K562 treated with DMSO at 1 percent for 4 hours (cell line): Measurements from ENCODE around the gene IGFBP7. TPM values are rescaled to one million over a fixed set of nuclear protein-coding genes. Genes with fewer than 3 reads are reported as not detected.

Source experiments
- total RNA-seq: library from RNA; unstranded; fragments of 300-600 nt; gene quantifications from 2 replicates; pipeline ENCODE4 v1.2.3, GENCODE V29; 2022; ENCODE audit not compliant: insufficient read depth

IGFBP7 gene, protein sequence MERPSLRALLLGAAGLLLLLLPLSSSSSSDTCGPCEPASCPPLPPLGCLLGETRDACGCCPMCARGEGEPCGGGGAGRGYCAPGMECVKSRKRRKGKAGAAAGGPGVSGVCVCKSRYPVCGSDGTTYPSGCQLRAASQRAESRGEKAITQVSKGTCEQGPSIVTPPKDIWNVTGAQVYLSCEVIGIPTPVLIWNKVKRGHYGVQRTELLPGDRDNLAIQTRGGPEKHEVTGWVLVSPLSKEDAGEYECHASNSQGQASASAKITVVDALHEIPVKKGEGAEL
- not detected in 2 replicates for total RNA-seq

DNA sequence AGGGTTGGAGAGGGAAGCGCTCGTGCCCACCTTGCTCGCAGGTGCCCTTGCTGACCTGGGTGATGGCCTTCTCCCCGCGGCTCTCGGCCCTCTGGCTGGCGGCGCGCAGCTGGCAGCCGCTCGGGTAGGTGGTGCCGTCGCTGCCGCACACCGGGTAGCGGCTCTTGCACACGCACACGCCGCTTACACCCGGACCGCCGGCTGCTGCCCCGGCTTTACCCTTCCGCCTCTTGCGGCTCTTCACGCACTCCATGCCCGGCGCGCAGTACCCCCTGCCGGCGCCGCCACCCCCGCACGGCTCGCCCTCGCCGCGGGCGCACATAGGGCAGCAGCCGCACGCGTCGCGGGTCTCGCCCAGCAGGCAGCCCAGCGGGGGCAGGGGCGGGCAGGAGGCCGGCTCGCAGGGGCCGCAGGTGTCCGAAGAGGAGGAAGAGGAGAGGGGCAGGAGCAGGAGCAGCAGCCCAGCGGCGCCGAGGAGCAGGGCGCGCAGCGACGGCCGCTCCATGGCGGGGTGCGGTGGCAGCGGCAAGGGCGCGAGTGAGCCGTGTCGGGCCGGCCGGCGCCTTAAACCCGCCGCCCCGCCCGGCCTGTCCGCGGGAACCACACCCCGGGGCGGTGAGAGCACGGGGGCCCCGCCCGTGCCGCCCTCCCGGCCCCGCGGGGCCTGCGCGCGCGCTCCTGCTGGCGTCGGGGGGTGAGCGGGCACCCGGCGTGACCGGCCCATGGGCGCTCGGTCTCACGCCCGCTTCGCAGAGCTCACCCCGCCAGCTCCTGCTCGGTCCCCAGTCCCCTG, at the start of gene IGFBP7:
Gene IGFBP7 (minus strand): TSS at position 539 of the 793 bp plus-strand sequence. CDS start 34 bp downstream, at position 505.

Other genes with a start within 250 kb of the IGFBP7 start
- 9.4 and 13.8 TPM in 2 replicates for gene REST, start 202.5 kb downstream of the IGFBP7 start, total RNA-seq
- 37.0 and 40.6 TPM in 2 replicates for gene NOA1, start 132.8 kb downstream of the IGFBP7 start, total RNA-seq
- 58.6 and 78.7 TPM in 2 replicates for gene POLR2B, start 131.5 kb downstream of the IGFBP7 start, total RNA-seq